Activated naive CD4-positive, alpha-beta T cell treated with anti-CD3 and anti-CD28 coated beads for 36 hours (primary cell): Measurements from ENCODE around the gene TAF6. TPM values are rescaled to one million over a fixed set of nuclear protein-coding genes. Genes with fewer than 3 reads are reported as not detected.
A peak's percentile ranks its signal among the peaks of the same experiment; 100 is the strongest.

Experiments
- CTCF ChIA-PET: fragments of 350-600 bp; sonication (Branson Sonifier 250); formaldehyde crosslinking; loops from one replicate; lab custom pipeline; 2021; ENCODE audit warnings: antibody characterized with exemption; lab: Charles Lee
- DNase-seq: peaks from one replicate; pipeline ENCODE4 v3.0.0-alpha.2; 2020
- H3K27ac Mint-ChIP-seq: one replicate; pipeline ENCODE4 v1.8.0; 2021; ENCODE audit warnings: mild to moderate bottlenecking, mixed read lengths
- H3K27me3 Mint-ChIP-seq: one replicate; pipeline ENCODE4 v1.8.0; 2021; ENCODE audit warnings: low read depth, mixed read lengths
- H3K36me3 Mint-ChIP-seq: one replicate; pipeline ENCODE4 v1.8.0; 2021; ENCODE audit warnings: low read depth, mixed read lengths
- H3K4me1 Mint-ChIP-seq: one replicate; pipeline ENCODE4 v1.8.0; 2021; ENCODE audit warnings: low read depth, mixed read lengths
- H3K4me3 Mint-ChIP-seq: one replicate; pipeline ENCODE4 v1.8.0; 2021; ENCODE audit warnings: mild to moderate bottlenecking, moderate library complexity, mixed read lengths
- H3K9me3 Mint-ChIP-seq: one replicate; pipeline ENCODE4 v1.8.0; 2021; ENCODE audit warnings: mixed read lengths
- intact Hi-C: fragments of 100-400 bp; cut with micrococcal nuclease; formaldehyde crosslinking; loops from one replicate; pipeline ENCODE4 v1.15.1; 2023
- total RNA-seq, 2 experiments: library from RNA; stranded (reverse); gene quantifications; one replicate each; pipeline ENCODE4 v1.2.3, GENCODE V29; 2021

TAF6 gene
- total RNA-seq, 2 experiments from 2014 or later: 48.9 to 53.5 TPM

GRCh38 chr7:100157334-100158228, 38.4 kb upstream of the TAF6 start:
- intact Hi-C loops: loop anchor here (1.0 kb wide), 2 partner anchors 9 kb away; partner anchors contain the start of gene LAMTOR4
- peak; percentile 14 for DNase-seq
- H3K4me1 Mint-ChIP-seq: peaks cover 29% of the 10 kb centered on the region
- H3K4me3 Mint-ChIP-seq: peak overlapping the region; percentile 78
- H3K36me3 Mint-ChIP-seq: peaks cover 12% of the 10 kb centered on the region
- CTCF ChIA-PET: interaction anchor here (1.0 to 2.9 kb wide), 4 partner anchors 9 to 60 kb away, joined by 3 to 11 read pairs (median 6); no protein-coding TSS in a partner anchor
- H3K27ac Mint-ChIP-seq: peak overlapping the region; percentile 83
- no peaks in the 10 kb centered on the region for H3K27me3 Mint-ChIP-seq
- no peaks in the 10 kb centered on the region for H3K9me3 Mint-ChIP-seq

GRCh38 chr7:100157069-100157333, 37.8 kb upstream of the TAF6 start:
- Mint-ChIP-seq H3K9me3 (no peaks in the 10 kb centered on the region), H3K27ac (peak overlapping the region; percentile 83), H3K4me3 (peak overlapping the region; percentile 78), H3K27me3 (no peaks in the 10 kb centered on the region), H3K4me1 (peaks cover 33% of the 10 kb centered on the region), H3K36me3 (peaks cover 16% of the 10 kb centered on the region)
- intact Hi-C loops: no loop called here
- CTCF ChIA-PET: interaction anchor here (1.0 to 2.9 kb wide), 4 partner anchors 10 to 61 kb away, joined by 3 to 11 read pairs (median 6); no protein-coding TSS in a partner anchor
- DNase-seq: no peak

- CTCF ChIA-PET: interaction anchor here (1.2 to 2.9 kb wide), 4 partner anchors 10 to 61 kb away, joined by 3 to 11 read pairs (median 6); no protein-coding TSS in a partner anchor
- H3K9me3 Mint-ChIP-seq: no peaks in the 10 kb centered on the region
- peak; percentile 21 for DNase-seq
- H3K27ac Mint-ChIP-seq: peak overlapping the region; percentile 83
- H3K4me3 Mint-ChIP-seq: peak overlapping the region; percentile 78
- intact Hi-C loops: no loop called here
- H3K4me1 Mint-ChIP-seq: peaks cover 35% of the 10 kb centered on the region
- H3K27me3 Mint-ChIP-seq: no peaks in the 10 kb centered on the region
- H3K36me3 Mint-ChIP-seq: peaks cover 18% of the 10 kb centered on the region
Measured at GRCh38 chr7:100156331-100157068, 37.3 kb upstream of the TAF6 start.

- DNase-seq: peak; percentile 5
- Mint-ChIP-seq H3K4me3 (no peak overlapping the region), H3K4me1 (peaks cover 38% of the 10 kb centered on the region), H3K27me3 (no peaks in the 10 kb centered on the region), H3K36me3 (peaks cover 20% of the 10 kb centered on the region), H3K27ac (no peak overlapping the region), H3K9me3 (no peaks in the 10 kb centered on the region)
- intact Hi-C loops: no loop called here
- CTCF ChIA-PET: interaction anchor here (0.7 to 2.9 kb wide), 4 partner anchors 23 to 73 kb away, joined by 3 to 11 read pairs (median 4); no protein-coding TSS in a partner anchor
Measured at GRCh38 chr7:100155553-100156317, 36.6 kb upstream of the TAF6 start.

- Mint-ChIP-seq H3K27me3 (no peaks in the 10 kb centered on the region), H3K4me3 (no peak overlapping the region), H3K36me3 (peaks cover 26% of the 10 kb centered on the region), H3K9me3 (no peaks in the 10 kb centered on the region), H3K4me1 (peaks cover 46% of the 10 kb centered on the region), H3K27ac (no peak overlapping the region)
- intact Hi-C loops: no loop called here
- DNase-seq: peak; percentile 4
- CTCF ChIA-PET: interaction anchor here (0.7 to 1.5 kb wide), 2 partner anchors 22 to 72 kb away, joined by 3 to 4 read pairs; no protein-coding TSS in a partner anchor
Measured at GRCh38 chr7:100154651-100155491, 35.7 kb upstream of the TAF6 start.

- DNase-seq: peak; percentile 5
- intact Hi-C loops: no loop called here
- Mint-ChIP-seq H3K4me1 (peaks cover 43% of the 10 kb centered on the region), H3K36me3 (peaks cover 26% of the 10 kb centered on the region), H3K4me3 (no peak overlapping the region), H3K9me3 (no peaks in the 10 kb centered on the region), H3K27me3 (no peaks in the 10 kb centered on the region), H3K27ac (peak overlapping the region; percentile 37)
- CTCF ChIA-PET: no interaction called here
Measured at GRCh38 chr7:100153708-100154535, 34.8 kb upstream of the TAF6 start.

- no peak for DNase-seq
- Mint-ChIP-seq H3K4me3 (no peak overlapping the region), H3K4me1 (peaks cover 47% of the 10 kb centered on the region), H3K9me3 (no peaks in the 10 kb centered on the region), H3K27me3 (no peaks in the 10 kb centered on the region), H3K36me3 (peaks cover 31% of the 10 kb centered on the region), H3K27ac (peak overlapping the region; percentile 76)
- CTCF ChIA-PET: no interaction called here
- intact Hi-C loops: no loop called here
Measured at GRCh38 chr7:100152937-100153666, 33.9 kb upstream of the TAF6 start.

GRCh38 chr7:100152404-100152803, 33.2 kb upstream of the TAF6 start:
- peak overlapping the region; percentile 76 for H3K27ac Mint-ChIP-seq
- H3K4me1 Mint-ChIP-seq: peaks cover 44% of the 10 kb centered on the region
- H3K4me3 Mint-ChIP-seq: no peak overlapping the region
- intact Hi-C loops: no loop called here
- no peak for DNase-seq
- CTCF ChIA-PET: no interaction called here
- H3K27me3 Mint-ChIP-seq: no peaks in the 10 kb centered on the region
- peaks cover 31% of the 10 kb centered on the region for H3K36me3 Mint-ChIP-seq
- H3K9me3 Mint-ChIP-seq: no peaks in the 10 kb centered on the region

- peaks cover 29% of the 10 kb centered on the region for H3K4me1 Mint-ChIP-seq
- no peaks in the 10 kb centered on the region for H3K27me3 Mint-ChIP-seq
- peak within 1 kb of the TSS; percentile 99 for H3K27ac Mint-ChIP-seq
- peak within 1 kb of the TSS; percentile 100 for H3K4me3 Mint-ChIP-seq
- CTCF ChIA-PET: interaction anchor here (0.6 to 4.7 kb wide), 4 partner anchors 10 to 259 kb away, joined by 3 to 34 read pairs (median 6); partner anchors contain the start of gene MBLAC1
- peaks cover 24% of the 10 kb centered on the region for H3K36me3 Mint-ChIP-seq
- no peaks in the 10 kb centered on the region for H3K9me3 Mint-ChIP-seq
- peak; percentile 100 for DNase-seq
- intact Hi-C loops: loop anchor here (1.0 kb wide), 10 partner anchors 10 to 288 kb away; partner anchors contain the start of genes AP4M1, GAL3ST4, GPC2 and MCM7
Measured at GRCh38 chr7:100148559-100149328, 29.6 kb upstream of the TAF6 start, which contains the start of gene LAMTOR4. TSS of gene LAMTOR4 (plus strand) at chr7:100148918. CDS start at chr7:100148973, 55 bp downstream.
